Eye (tissue), 1 donor: ENCODE results near the gene CTSW.
A peak's percentile ranks its signal among the peaks of the same experiment; 100 is the strongest.

Experiments
- DNase-seq: peaks from one replicate; pipeline ENCODE4 v3.0.0-alpha.2; 2015

The CTSW gene

GRCh38 chr11:65856689-65857499, 22.7 kb upstream of the CTSW start:
- DNase-seq: peak; percentile 78

- DNase-seq: no peak
Observed at GRCh38 chr11:65857500-65857852, 22.2 kb upstream of the CTSW start.

- peak; percentile 98 for DNase-seq
Observed at GRCh38 chr11:65857853-65858680, 21.6 kb upstream of the CTSW start, which contains the start of gene CFL1. CFL1 (minus strand) TSS chr11:65858180; CDS start chr11:65858099, 81 bp downstream.

- DNase-seq: no peak
Observed at GRCh38 chr11:65858681-65859087, 21.0 kb upstream of the CTSW start.

- DNase-seq: peak; percentile 99
Observed at GRCh38 chr11:65859095-65859811, 20.4 kb upstream of the CTSW start.

- DNase-seq: no peak
Observed at GRCh38 chr11:65859812-65860277, 19.8 kb upstream of the CTSW start.

- DNase-seq: peak; percentile 99
Observed at GRCh38 chr11:65860278-65861164, 19.1 kb upstream of the CTSW start, which contains the start of gene MUS81. MUS81 (plus strand) TSS chr11:65860433; CDS start chr11:65860754, 321 bp downstream.

- DNase-seq: no peak
Observed at GRCh38 chr11:65861165-65861505, 18.5 kb upstream of the CTSW start.

- DNase-seq: no peak
Observed at GRCh38 chr11:65861533-65862183, 18.0 kb upstream of the CTSW start.

- DNase-seq: no peak
Observed at GRCh38 chr11:65862191-65862735, 17.4 kb upstream of the CTSW start.

- DNase-seq: no peak
Observed at GRCh38 chr11:65862941-65863888, 16.4 kb upstream of the CTSW start.

GRCh38 chr11:65863889-65864705, 15.5 kb upstream of the CTSW start:
- DNase-seq: no peak

- DNase-seq: no peak
Observed at GRCh38 chr11:65864706-65865471, 14.7 kb upstream of the CTSW start.

- no peak for DNase-seq
Observed at GRCh38 chr11:65865550-65866172, 14.0 kb upstream of the CTSW start.

- no peak for DNase-seq
Observed at GRCh38 chr11:65866509-65867283, 12.9 kb upstream of the CTSW start.

- peak; percentile 48 for DNase-seq
Observed at GRCh38 chr11:65867284-65868071, 12.2 kb upstream of the CTSW start.
